ENCODE results near the gene UQCRFS1.

The UQCRFS1 gene

GRCh38 chr19:29247051-29247450 is 34.1 kb upstream of the UQCRFS1 start:
- no peak overlapping the region for H2AFZ ChIP-seq (ENCODE audit: low read depth)
- no peak for TF ChIP-seq CTCF (conservative IDR thresholded peaks at IDR 0.05; ENCODE audit: low read depth, low read length)
- H3K4me2 ChIP-seq, result no peak overlapping the region
- H3K4me3 ChIP-seq (IDR thresholded peaks at IDR 0.05; ENCODE audit: insufficient read depth, low read depth, low read length), result no peak overlapping the region
- no peak overlapping the region for H3K27ac ChIP-seq
- no peak overlapping the region for H3K9ac ChIP-seq
- H3K27me3 ChIP-seq (ENCODE audit: insufficient read depth, low read depth), result no peaks in the 10 kb centered on the region
- no peaks in the 10 kb centered on the region for H4K20me1 ChIP-seq (ENCODE audit: insufficient read depth)
- H3K36me3 ChIP-seq (ENCODE audit: insufficient read depth), result no peaks in the 10 kb centered on the region
- H3K79me2 ChIP-seq (ENCODE audit: insufficient read depth, low read depth), result no peaks in the 10 kb centered on the region
- no peaks in the 10 kb centered on the region for H3K4me1 ChIP-seq (ENCODE audit: low read depth, poor library complexity, severe bottlenecking)

- Histone ChIP-seq H3K4me2 (no peak overlapping the region), H3K27ac (no peak overlapping the region), H3K9ac (no peak overlapping the region), H3K27me3 (ENCODE audit: insufficient read depth, low read depth) (no peaks in the 10 kb centered on the region), H2AFZ (ENCODE audit: low read depth) (no peak overlapping the region), H4K20me1 (ENCODE audit: insufficient read depth) (no peaks in the 10 kb centered on the region), H3K36me3 (ENCODE audit: insufficient read depth) (no peaks in the 10 kb centered on the region), H3K4me1 (ENCODE audit: low read depth, poor library complexity, severe bottlenecking) (no peaks in the 10 kb centered on the region), H3K4me3 (IDR thresholded peaks at IDR 0.05; ENCODE audit: insufficient read depth, low read depth, low read length) (no peak overlapping the region), H3K79me2 (ENCODE audit: insufficient read depth, low read depth) (no peaks in the 10 kb centered on the region)
- TF ChIP-seq CTCF (conservative IDR thresholded peaks at IDR 0.05; ENCODE audit: low read depth, low read length), result no peak
These were observed 32.3 kb upstream of the UQCRFS1 start for GRCh38 chr19:29245215-29245614.

GRCh38 chr19:29241324-29241723 is 28.4 kb upstream of the UQCRFS1 start:
- Histone ChIP-seq H3K9ac (no peak overlapping the region), H3K36me3 (ENCODE audit: insufficient read depth) (no peaks in the 10 kb centered on the region), H3K27me3 (ENCODE audit: insufficient read depth, low read depth) (no peaks in the 10 kb centered on the region), H2AFZ (ENCODE audit: low read depth) (no peak overlapping the region), H3K79me2 (ENCODE audit: insufficient read depth, low read depth) (no peaks in the 10 kb centered on the region), H4K20me1 (ENCODE audit: insufficient read depth) (no peaks in the 10 kb centered on the region), H3K4me2 (no peak overlapping the region), H3K4me1 (ENCODE audit: low read depth, poor library complexity, severe bottlenecking) (no peaks in the 10 kb centered on the region), H3K4me3 (IDR thresholded peaks at IDR 0.05; ENCODE audit: insufficient read depth, low read depth, low read length) (no peak overlapping the region), H3K27ac (no peak overlapping the region)
- TF ChIP-seq CTCF (conservative IDR thresholded peaks at IDR 0.05; ENCODE audit: low read depth, low read length), result no peak

- Histone ChIP-seq H4K20me1 (ENCODE audit: insufficient read depth) (no peaks in the 10 kb centered on the region), H3K36me3 (ENCODE audit: insufficient read depth) (no peaks in the 10 kb centered on the region), H3K79me2 (ENCODE audit: insufficient read depth, low read depth) (no peaks in the 10 kb centered on the region), H3K27me3 (ENCODE audit: insufficient read depth, low read depth) (no peaks in the 10 kb centered on the region), H3K4me3 (IDR thresholded peaks at IDR 0.05; ENCODE audit: insufficient read depth, low read depth, low read length) (no peak overlapping the region), H2AFZ (ENCODE audit: low read depth) (no peak overlapping the region), H3K9ac (no peak overlapping the region), H3K27ac (no peak overlapping the region), H3K4me1 (ENCODE audit: low read depth, poor library complexity, severe bottlenecking) (no peaks in the 10 kb centered on the region), H3K4me2 (no peak overlapping the region)
- no peak for TF ChIP-seq CTCF (conservative IDR thresholded peaks at IDR 0.05; ENCODE audit: low read depth, low read length)
These were observed 26.3 kb upstream of the UQCRFS1 start for GRCh38 chr19:29239213-29239776.

All from KMS-11 (cell line).